Fibroblast of lung (primary cell): ENCODE measurements around the gene CERKL. TPM values are rescaled to one million over a fixed set of nuclear protein-coding genes. Genes with fewer than 3 reads are reported as not detected.

Experiments used
- DNase-seq, 2 donors: peaks; one replicate each; pipeline versions ENCODE4 v3.0.0 to v3.0.0-alpha.2; 2010; ENCODE audit warnings: low read depth in 2 of 2
- H2AFZ ChIP-seq: 2 replicates; pipeline ENCODE4 v1.5.1; 2012; ENCODE audit warnings: low read length, control low read depth, inconsistent platforms
- H3K27ac ChIP-seq: 2 replicates; pipeline ENCODE4 v1.5.1; 2011; ENCODE audit warnings: low read length, control low read depth; ENCODE audit not compliant: insufficient read depth
- H3K27me3 ChIP-seq: 2 replicates; pipeline ENCODE4 v1.5.1; 2011; ENCODE audit warnings: mild to moderate bottlenecking, low read length; ENCODE audit not compliant: control insufficient read depth, insufficient read depth
- H3K36me3 ChIP-seq: 2 replicates; pipeline ENCODE4 v1.5.1; 2011; ENCODE audit warnings: low read length; ENCODE audit not compliant: control insufficient read depth, insufficient read depth
- H3K4me1 ChIP-seq: 2 replicates; pipeline ENCODE4 v1.5.1; 2011; ENCODE audit warnings: low read length; ENCODE audit not compliant: control insufficient read depth, insufficient read depth; ENCODE audit errors: extremely low read depth
- H3K4me2 ChIP-seq: 2 replicates; pipeline ENCODE4 v1.5.1; 2011; ENCODE audit warnings: low read length, control low read depth; ENCODE audit not compliant: insufficient read depth; ENCODE audit errors: extremely low read depth
- H3K4me3 ChIP-seq, 4 experiments: fragments of 200-600 bp in 1 of 4; sonication (generic) in 1 of 4; replicated peaks in 1 of 4; 2 replicates each; pipeline ENCODE4 v1.5.1; 2011 to 2016; ENCODE audit warnings: low read length in 4 of 4, low read depth in 3 of 4, mild to moderate bottlenecking in 3 of 4, control low read depth in 2 of 4, inconsistent platforms in 1 of 4, mixed read lengths in 1 of 4; ENCODE audit not compliant: insufficient read depth in 1 of 4; ENCODE audit errors: control extremely low read depth in 1 of 4
- H3K79me2 ChIP-seq: 2 replicates; pipeline ENCODE4 v1.5.1; 2012; ENCODE audit warnings: mild to moderate bottlenecking, low read length, inconsistent platforms; ENCODE audit not compliant: control insufficient read depth, insufficient read depth
- H3K9ac ChIP-seq: 2 replicates; pipeline ENCODE4 v1.5.1; 2011; ENCODE audit warnings: mild to moderate bottlenecking, low read length, control low read depth; ENCODE audit not compliant: insufficient read depth
- H3K9me3 ChIP-seq: 2 replicates; pipeline ENCODE4 v1.5.1; 2012; ENCODE audit warnings: low read depth, low read length; ENCODE audit not compliant: control insufficient read depth, insufficient read depth
- H4K20me1 ChIP-seq: 2 replicates; pipeline ENCODE4 v1.5.1; 2011; ENCODE audit warnings: low read length; ENCODE audit not compliant: control insufficient read depth, insufficient read depth; ENCODE audit errors: extremely low read depth
- EZH2 ChIP-seq: IDR thresholded peaks from 2 replicates; pipeline ENCODE4 v1.5.1; 2012; ENCODE audit warnings: low read length, control low read depth, mild to moderate bottlenecking; ENCODE audit errors: missing control alignments
- polyA plus RNA-seq, 2 donors: library from polyadenylated mRNA; depleted of rRNA in 1 of 2; stranded (reverse) in 1 of 2; unstranded in 1 of 2; fragments of >200 nt; gene quantifications; 2 replicates each; pipeline ENCODE4 v1.2.1, GENCODE V29; 2011 to 2012; ENCODE audit warnings: missing spikeins in 1 of 2
- total RNA-seq: library from RNA; depleted of rRNA; stranded (reverse); fragments of >200 nt; gene quantifications from 2 replicates; pipeline ENCODE4 v1.2.1, GENCODE V29; 2014
- TF ChIP-seq, protein P1 (sequence below), 2 donors: IDR thresholded peaks in 1 of 2; conservative IDR thresholded peaks in 1 of 2; 1 replicate in 1 of 2; 2 replicates in 1 of 2; pipeline ENCODE4 v1.5.1; 2011 to 2012; ENCODE audit warnings: low read length in 2 of 2, control low read depth in 1 of 2, inconsistent platforms in 1 of 2, low read depth in 1 of 2, mild to moderate bottlenecking in 1 of 2

CERKL gene
- total and polyA plus RNA-seq, 2 donors (not counting 1 experiment from before 2014, with no cell fraction given): 0.17 TPM; not detected in 1

DNA sequence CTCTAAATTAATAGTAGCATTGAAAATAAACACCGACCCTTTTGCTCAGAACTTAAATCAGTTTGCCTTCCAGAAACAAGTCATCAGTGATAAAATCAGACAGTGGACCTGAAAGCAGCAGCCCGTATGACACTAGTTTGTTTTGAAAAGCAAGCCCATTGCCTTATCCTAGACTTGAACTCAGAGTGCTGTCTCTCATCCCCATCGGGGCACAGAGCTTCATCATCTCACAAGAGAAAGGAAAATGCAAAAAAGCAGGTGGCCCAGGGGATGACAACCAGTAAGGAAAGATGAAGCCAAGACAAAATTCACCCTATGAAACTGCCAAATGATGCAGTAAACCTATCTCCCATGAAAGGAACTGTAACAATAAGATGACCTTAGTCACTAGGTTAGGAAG lies 71.2 kb downstream of the CERKL start:
- H2AFZ ChIP-seq: no peak overlapping the region
- no peaks in the 10 kb centered on the region for H3K9me3 ChIP-seq
- H3K79me2 ChIP-seq: no peaks in the 10 kb centered on the region
- no peak overlapping the region for H3K4me3 ChIP-seq
- no peak overlapping the region for H3K9ac ChIP-seq
- no peaks in the 10 kb centered on the region for H3K4me1 ChIP-seq
- no peaks in the 10 kb centered on the region for H4K20me1 ChIP-seq
- H3K27ac ChIP-seq: no peak overlapping the region
- no peak for TF ChIP-seq EZH2
- TF ChIP-seq, protein P1, sequence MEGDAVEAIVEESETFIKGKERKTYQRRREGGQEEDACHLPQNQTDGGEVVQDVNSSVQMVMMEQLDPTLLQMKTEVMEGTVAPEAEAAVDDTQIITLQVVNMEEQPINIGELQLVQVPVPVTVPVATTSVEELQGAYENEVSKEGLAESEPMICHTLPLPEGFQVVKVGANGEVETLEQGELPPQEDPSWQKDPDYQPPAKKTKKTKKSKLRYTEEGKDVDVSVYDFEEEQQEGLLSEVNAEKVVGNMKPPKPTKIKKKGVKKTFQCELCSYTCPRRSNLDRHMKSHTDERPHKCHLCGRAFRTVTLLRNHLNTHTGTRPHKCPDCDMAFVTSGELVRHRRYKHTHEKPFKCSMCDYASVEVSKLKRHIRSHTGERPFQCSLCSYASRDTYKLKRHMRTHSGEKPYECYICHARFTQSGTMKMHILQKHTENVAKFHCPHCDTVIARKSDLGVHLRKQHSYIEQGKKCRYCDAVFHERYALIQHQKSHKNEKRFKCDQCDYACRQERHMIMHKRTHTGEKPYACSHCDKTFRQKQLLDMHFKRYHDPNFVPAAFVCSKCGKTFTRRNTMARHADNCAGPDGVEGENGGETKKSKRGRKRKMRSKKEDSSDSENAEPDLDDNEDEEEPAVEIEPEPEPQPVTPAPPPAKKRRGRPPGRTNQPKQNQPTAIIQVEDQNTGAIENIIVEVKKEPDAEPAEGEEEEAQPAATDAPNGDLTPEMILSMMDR (conservative IDR thresholded peaks at IDR 0.05 in 1 of 2, IDR thresholded peaks at IDR 0.05 in 1 of 2; ENCODE audit: low read depth in 1 of 2, low read length in 2 of 2): no peak
- no peaks in the 10 kb centered on the region for H3K36me3 ChIP-seq
- no peak overlapping the region for H3K4me2 ChIP-seq
- peaks cover 7% of the 10 kb centered on the region for H3K27me3 ChIP-seq
- DNase-seq: no peak

- Histone ChIP-seq H3K36me3 (no peaks in the 10 kb centered on the region), H3K79me2 (no peaks in the 10 kb centered on the region), H3K27ac (no peak overlapping the region), H2AFZ (no peak overlapping the region), H4K20me1 (no peaks in the 10 kb centered on the region), H3K4me2 (no peak overlapping the region), H3K4me3 (no peak overlapping the region), H3K4me1 (no peaks in the 10 kb centered on the region), H3K9ac (no peak overlapping the region), H3K27me3 (peaks cover 3% of the 10 kb centered on the region), H3K9me3 (no peaks in the 10 kb centered on the region)
- no peak for DNase-seq
- TF ChIP-seq, protein P1 (conservative IDR thresholded peaks at IDR 0.05 in 1 of 2, IDR thresholded peaks at IDR 0.05 in 1 of 2; ENCODE audit: low read depth in 1 of 2, low read length in 2 of 2): no peak
- no peak for TF ChIP-seq EZH2
These were observed 75.4 kb downstream of the CERKL start for GRCh38 chr2:181581534-181581933.

DNA sequence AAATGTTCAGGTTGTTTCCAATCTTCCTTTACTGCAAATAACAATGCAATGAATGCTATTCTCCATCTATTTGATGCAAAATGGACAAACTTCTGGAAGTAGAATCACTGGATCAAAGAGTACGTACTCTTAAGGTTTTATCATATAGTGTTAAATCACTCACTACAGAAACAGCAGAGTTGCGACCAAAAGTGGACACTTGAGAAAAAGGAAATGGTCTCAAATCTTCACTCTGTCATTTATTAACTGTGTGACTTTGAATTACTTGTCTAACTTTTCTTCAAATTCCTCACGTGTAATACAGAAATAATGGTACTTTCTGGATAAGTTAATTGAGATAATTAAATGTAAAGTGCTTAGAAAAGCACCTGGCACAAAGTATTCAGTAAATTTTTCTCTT lies 78.1 kb downstream of the CERKL start:
- Histone ChIP-seq H4K20me1 (no peaks in the 10 kb centered on the region), H3K4me1 (no peaks in the 10 kb centered on the region), H3K27ac (no peak overlapping the region), H3K9ac (no peak overlapping the region), H3K4me2 (no peak overlapping the region), H3K9me3 (no peaks in the 10 kb centered on the region), H3K79me2 (no peaks in the 10 kb centered on the region), H2AFZ (no peak overlapping the region), H3K36me3 (no peaks in the 10 kb centered on the region), H3K4me3 (no peak overlapping the region), H3K27me3 (no peaks in the 10 kb centered on the region)
- DNase-seq: no peak
- TF ChIP-seq, protein P1 (conservative IDR thresholded peaks at IDR 0.05 in 1 of 2, IDR thresholded peaks at IDR 0.05 in 1 of 2; ENCODE audit: low read depth in 1 of 2, low read length in 2 of 2): no peak
- no peak for TF ChIP-seq EZH2
